ENCODE measurements around the gene SLC4A5. TPM values are rescaled to one million over a fixed set of nuclear protein-coding genes. Genes with fewer than 3 reads are reported as not detected.

The SLC4A5 gene
- polyA plus RNA-seq, 1 of the 3 experiments (the other 2 are of a cell fraction), result 0.25 TPM

DNA sequence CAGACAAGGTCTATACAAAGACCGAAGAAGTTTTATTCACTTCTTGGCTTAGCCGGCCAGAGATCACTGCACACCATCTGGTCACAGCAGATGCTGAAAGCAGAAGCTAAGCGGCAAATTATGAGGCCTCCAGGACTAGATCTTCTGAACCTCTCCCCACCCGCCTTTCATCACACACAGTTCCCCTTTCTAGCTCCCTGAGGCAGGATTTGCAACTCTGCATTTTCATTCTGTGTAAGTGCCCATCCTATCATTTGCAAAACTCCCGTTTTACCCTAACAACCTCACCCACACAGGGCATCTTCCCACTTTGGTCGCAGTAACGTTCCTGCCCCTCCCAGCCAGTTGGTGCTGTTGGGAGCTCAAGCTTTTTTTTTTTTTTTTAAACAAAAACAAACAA is 161.5 kb downstream of the SLC4A5 start:
- Histone ChIP-seq H3K4me3 (ENCODE audit: low read depth in 2 of 2, low read length in 1 of 2) (no peak overlapping the region), H3K4me2 (no peak overlapping the region)
- DNase-seq, result peak; percentile 41

More for the DNA sequence above, 161.5 kb downstream of the SLC4A5 start:
- ChIA-PET POLR2A (interaction anchor here (1.2 kb wide), 1 partner anchor 17 kb away, joined by 5 read pairs; the partner anchor contains the start of gene MTHFD2), CTCF (interaction anchor here (1.3 kb wide), 1 partner anchor 17 kb away, joined by 5 read pairs; the partner anchor contains the start of gene MTHFD2)
- TF ChIP-seq FOSL2 (IDR thresholded peaks at IDR 0.05; ENCODE audit: borderline replicate concordance, low read depth) (no peak), ZBTB33 (IDR thresholded peaks at IDR 0.05; ENCODE audit: borderline replicate concordance, low read depth) (no peak), GATA2 (CRISPR knock-in tag; IDR thresholded peaks at IDR 0.05) (no peak), NFIC (IDR thresholded peaks at IDR 0.05; ENCODE audit: borderline replicate concordance) (no peak), EZH2phosphoT487 (IDR thresholded peaks at IDR 0.05; ENCODE audit: borderline replicate concordance, low read depth) (no peak), NRF1 (IDR thresholded peaks at IDR 0.05; ENCODE audit: low read depth, low read length) (no peak), RAD21 (IDR thresholded peaks at IDR 0.05; ENCODE audit: low read length) (no peak), FOXJ3 (CRISPR knock-in tag; IDR thresholded peaks at IDR 0.05) (no peak), SMC3 (IDR thresholded peaks at IDR 0.05; ENCODE audit: low read depth, low read length) (no peak), MEF2A (IDR thresholded peaks at IDR 0.05; ENCODE audit: borderline replicate concordance, low read depth) (no peak), RFX5 (IDR thresholded peaks at IDR 0.05; ENCODE audit: low read length) (no peak), TCF12 (IDR thresholded peaks at IDR 0.05) (no peak)
- TF ChIP-seq, protein P1, sequence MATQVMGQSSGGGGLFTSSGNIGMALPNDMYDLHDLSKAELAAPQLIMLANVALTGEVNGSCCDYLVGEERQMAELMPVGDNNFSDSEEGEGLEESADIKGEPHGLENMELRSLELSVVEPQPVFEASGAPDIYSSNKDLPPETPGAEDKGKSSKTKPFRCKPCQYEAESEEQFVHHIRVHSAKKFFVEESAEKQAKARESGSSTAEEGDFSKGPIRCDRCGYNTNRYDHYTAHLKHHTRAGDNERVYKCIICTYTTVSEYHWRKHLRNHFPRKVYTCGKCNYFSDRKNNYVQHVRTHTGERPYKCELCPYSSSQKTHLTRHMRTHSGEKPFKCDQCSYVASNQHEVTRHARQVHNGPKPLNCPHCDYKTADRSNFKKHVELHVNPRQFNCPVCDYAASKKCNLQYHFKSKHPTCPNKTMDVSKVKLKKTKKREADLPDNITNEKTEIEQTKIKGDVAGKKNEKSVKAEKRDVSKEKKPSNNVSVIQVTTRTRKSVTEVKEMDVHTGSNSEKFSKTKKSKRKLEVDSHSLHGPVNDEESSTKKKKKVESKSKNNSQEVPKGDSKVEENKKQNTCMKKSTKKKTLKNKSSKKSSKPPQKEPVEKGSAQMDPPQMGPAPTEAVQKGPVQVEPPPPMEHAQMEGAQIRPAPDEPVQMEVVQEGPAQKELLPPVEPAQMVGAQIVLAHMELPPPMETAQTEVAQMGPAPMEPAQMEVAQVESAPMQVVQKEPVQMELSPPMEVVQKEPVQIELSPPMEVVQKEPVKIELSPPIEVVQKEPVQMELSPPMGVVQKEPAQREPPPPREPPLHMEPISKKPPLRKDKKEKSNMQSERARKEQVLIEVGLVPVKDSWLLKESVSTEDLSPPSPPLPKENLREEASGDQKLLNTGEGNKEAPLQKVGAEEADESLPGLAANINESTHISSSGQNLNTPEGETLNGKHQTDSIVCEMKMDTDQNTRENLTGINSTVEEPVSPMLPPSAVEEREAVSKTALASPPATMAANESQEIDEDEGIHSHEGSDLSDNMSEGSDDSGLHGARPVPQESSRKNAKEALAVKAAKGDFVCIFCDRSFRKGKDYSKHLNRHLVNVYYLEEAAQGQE (IDR thresholded peaks at IDR 0.05; ENCODE audit: low read depth, low read length), result no peak
- Histone ChIP-seq H3F3A (replicated peaks; ENCODE audit: insufficient read depth) (peaks cover 24% of the 10 kb centered on the region), H4K20me1 (ENCODE audit: insufficient read depth) (peaks cover 14% of the 10 kb centered on the region), H3K27ac (ENCODE audit: low read depth in 2 of 2, low read length in 1 of 2) (no peak overlapping the region; a peak in 1 of 4 replicates), H3K9ac (no peak overlapping the region), H3K4me1 (ENCODE audit: control insufficient read depth in 1 of 2, insufficient read depth in 2 of 2, low read depth in 1 of 2, low read length in 1 of 2) (peaks cover 4 to 6% of the 10 kb centered on the region in 2 experiments; a peak in 2 of 4 replicates), H2AFZ (ENCODE audit: low read depth) (peak overlapping the region; percentile 70; the same call in 1 of the 2 replicates), H3K79me2 (ENCODE audit: insufficient read depth) (peaks cover 18% of the 10 kb centered on the region), H3K27me3 (ENCODE audit: insufficient read depth) (no peaks in the 10 kb centered on the region), H3K36me3 (replicated peaks in 1 of 2; ENCODE audit: control insufficient read depth in 1 of 2, insufficient read depth in 2 of 2, low read length in 1 of 2) (peaks cover 0 to 3% of the 10 kb centered on the region in 2 experiments), H3K9me2 (no peaks in the 10 kb centered on the region), H3K9me3 (no peaks in the 10 kb centered on the region)
- 50% methylated on average over 7 of the region's 7 CpGs for WGBS (ENCODE audit: low lambda C conversion rate)
